ENCODE measurements around the gene MFN2.

MFN2 gene

DNA sequence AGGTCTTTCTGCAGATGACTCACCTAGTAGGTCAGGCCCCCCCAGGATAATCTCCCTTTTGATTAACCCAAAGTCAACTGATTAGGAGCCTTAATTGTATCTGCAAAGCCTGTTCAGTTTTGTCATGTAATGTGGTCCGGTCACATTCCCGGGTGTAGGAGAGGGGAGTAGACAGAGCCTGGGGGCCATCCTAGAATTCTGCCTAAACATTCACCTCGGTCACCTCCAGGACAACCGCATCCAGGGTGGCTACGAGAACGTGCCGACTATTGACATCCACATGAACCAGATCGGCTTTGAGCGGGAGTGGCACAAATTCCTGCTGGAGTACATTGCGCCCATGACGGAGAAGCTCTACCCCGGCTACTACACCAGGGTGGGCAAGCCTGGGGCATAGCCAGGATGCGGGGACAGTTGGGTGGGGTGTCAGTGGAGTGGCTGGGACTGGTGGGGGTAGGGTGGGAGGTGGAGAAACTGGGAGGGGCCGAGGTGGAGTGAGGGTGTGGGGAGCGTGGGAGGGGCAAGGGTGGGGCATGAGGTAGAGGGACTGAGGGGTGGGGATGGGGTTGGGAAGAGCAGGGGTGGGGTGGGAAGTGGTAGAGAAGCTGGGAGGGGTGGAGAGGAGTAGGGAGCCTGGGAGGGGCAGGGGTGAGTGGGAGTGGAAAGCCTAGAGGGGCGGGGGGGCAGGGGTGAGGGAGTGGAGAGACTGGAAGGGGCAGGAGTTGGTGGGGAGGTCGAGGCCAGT, 9.6 kb upstream of the MFN2 start:
- in situ Hi-C loops (cut with HindIII; ENCODE audit: low sequenced_read_pairs) = no loop called here
- no peak for DNase-seq (ENCODE audit: low read depth, low spot score)
- TF ChIP-seq, protein P1, sequence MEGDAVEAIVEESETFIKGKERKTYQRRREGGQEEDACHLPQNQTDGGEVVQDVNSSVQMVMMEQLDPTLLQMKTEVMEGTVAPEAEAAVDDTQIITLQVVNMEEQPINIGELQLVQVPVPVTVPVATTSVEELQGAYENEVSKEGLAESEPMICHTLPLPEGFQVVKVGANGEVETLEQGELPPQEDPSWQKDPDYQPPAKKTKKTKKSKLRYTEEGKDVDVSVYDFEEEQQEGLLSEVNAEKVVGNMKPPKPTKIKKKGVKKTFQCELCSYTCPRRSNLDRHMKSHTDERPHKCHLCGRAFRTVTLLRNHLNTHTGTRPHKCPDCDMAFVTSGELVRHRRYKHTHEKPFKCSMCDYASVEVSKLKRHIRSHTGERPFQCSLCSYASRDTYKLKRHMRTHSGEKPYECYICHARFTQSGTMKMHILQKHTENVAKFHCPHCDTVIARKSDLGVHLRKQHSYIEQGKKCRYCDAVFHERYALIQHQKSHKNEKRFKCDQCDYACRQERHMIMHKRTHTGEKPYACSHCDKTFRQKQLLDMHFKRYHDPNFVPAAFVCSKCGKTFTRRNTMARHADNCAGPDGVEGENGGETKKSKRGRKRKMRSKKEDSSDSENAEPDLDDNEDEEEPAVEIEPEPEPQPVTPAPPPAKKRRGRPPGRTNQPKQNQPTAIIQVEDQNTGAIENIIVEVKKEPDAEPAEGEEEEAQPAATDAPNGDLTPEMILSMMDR (IDR thresholded peaks at IDR 0.05; ENCODE audit: low read depth, low read length) = no peak
- no peak overlapping the region for H3K4me3 ChIP-seq (ENCODE audit: low read depth, low read length)

DNA sequence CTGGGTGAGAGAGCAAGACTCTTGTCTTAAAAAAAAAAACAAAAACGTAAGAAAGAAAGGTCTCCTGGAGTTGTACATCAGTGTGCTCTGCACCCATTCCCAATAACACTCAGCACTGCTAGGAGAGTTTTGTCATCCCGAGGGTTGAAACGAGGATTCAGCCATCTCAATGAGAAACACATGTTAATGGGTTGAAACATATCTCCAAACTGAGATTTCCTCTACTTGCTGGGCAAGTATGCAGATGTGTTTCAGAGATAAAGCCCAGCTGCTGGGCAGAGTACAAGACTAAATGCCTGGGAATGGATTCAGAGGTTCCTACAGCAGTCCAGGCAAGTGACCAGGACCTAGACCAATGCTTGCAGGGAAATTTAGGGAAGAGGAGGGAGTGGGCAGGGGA, 2.6 kb upstream of the MFN2 start:
- H3K4me3 ChIP-seq (ENCODE audit: low read depth, low read length) = no peak overlapping the region
- TF ChIP-seq, protein P1 (IDR thresholded peaks at IDR 0.05; ENCODE audit: low read depth, low read length) = no peak
- in situ Hi-C loops (cut with HindIII; ENCODE audit: low sequenced_read_pairs) = no loop called here
- DNase-seq (ENCODE audit: low read depth, low spot score) = no peak

DNA sequence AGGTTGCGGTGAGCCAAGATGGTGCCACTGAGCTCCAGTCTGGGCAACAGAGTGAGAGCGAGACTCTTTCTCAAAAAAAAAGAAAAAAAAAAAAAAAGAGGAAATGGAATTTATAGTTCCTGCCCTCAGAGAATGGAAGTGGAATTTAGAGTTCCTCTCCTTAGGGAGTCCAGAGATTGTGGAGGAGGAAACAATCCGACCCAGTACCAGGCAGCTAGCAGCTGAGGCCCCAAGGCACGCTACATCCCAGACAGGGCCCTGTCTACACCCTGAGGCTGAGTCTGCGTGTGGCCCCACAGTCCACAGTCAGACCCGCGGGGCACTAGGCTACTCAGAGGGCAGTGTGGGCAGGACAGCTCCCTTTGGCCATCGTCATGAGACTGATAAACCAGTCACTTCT, 1.9 kb upstream of the MFN2 start:
- TF ChIP-seq, protein P1 (IDR thresholded peaks at IDR 0.05; ENCODE audit: low read depth, low read length) = no peak
- in situ Hi-C loops (cut with HindIII; ENCODE audit: low sequenced_read_pairs) = no loop called here
- DNase-seq (ENCODE audit: low read depth, low spot score) = no peak
- H3K4me3 ChIP-seq (ENCODE audit: low read depth, low read length) = no peak overlapping the region

DNA sequence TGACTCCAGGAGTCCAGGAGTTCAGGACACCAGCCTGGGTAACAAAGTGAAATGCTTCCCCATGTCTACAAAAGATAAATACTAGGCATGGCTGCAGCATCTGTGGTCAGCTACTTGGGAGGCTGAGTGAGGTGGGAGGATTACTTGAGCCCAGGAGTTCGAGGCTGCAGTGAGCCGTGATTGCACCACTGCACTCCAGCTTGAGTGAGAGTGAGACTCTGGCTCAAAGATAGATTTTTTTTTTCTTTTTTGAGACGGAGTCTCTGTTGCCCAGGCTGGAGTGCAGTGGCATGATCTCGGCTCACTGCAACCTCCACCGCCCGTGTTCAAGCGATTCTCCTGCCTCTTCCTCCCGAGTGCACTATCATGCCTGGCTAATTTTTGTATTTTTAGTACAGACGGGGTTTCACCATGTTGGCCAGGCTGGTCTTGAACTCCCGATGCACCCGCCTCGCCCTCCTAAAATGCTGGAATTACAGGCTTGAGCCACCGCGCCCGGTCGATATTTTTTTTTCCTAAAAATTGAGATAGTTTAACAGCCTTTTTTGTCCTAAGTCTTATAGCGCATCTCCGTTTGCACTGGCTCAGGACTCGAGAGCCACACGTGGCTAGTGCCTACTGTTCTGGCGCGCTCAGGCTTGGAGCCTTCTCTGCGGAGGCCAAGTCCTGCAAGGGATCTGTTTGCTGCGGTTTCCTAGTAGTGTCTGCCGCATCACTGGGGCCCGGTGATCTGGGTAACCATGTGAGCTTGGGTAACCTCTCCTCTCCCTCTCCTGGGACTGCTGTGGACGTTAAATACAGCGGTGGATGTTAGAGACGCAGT, 1.0 kb upstream of the MFN2 start:
- TF ChIP-seq, protein P1 (IDR thresholded peaks at IDR 0.05; ENCODE audit: low read depth, low read length) = no peak
- in situ Hi-C loops (cut with HindIII; ENCODE audit: low sequenced_read_pairs) = no loop called here
- peak overlapping the region; percentile 97 for H3K4me3 ChIP-seq (ENCODE audit: low read depth, low read length)
- DNase-seq (ENCODE audit: low read depth, low spot score) = no peak

DNA sequence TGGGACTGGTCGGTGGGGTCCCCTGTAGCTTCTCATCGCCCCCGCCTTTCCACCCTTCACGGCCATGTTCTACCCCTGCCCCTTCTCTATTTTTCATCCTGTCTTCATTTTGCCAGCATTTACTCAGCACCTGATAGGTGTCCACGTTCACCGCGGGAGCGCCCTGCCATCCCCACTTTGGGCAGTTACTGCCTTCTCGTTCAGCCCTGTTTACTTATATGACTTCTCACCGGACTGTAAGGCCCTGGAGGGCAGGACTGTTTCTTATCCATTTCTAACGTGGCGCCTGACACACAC, 380 bp downstream of the MFN2 start:
- in situ Hi-C loops (cut with HindIII; ENCODE audit: low sequenced_read_pairs) = no loop called here
- H3K4me3 ChIP-seq (ENCODE audit: low read depth, low read length) = peak overlapping the region; percentile 97
- DNase-seq (ENCODE audit: low read depth, low spot score) = no peak
- TF ChIP-seq, protein P1 (IDR thresholded peaks at IDR 0.05; ENCODE audit: low read depth, low read length) = no peak

DNA sequence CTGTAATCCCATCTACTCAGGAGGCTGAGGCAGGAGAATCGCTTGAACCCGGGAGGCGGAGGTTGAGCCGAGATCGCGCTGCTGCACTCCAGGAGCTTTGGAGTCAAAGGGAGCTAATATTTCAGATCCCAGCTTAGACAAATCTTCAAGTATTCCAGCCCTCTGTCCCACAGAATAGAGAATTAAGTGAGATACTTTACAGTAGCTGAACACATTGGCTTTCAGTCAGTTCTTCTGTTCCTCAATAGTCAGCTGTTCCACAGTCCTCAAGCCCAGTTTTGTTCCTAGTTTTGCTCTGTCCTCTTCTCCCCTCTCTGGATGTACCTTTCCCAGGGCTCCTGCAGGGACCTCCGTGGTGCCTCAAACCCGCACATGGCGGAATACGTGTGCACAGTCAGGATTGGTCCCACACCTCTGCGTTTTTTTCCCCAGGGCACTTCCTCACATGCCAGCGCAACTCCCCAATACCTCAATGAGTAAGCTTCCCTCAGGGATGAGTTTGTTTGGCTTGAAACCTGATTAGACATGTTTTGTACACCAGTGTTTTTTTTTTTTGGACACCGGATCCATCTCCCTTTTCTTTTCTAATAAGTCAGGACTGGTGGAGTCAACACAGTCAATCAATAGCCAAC, 1.2 kb downstream of the MFN2 start:
- no peak overlapping the region for H3K4me3 ChIP-seq (ENCODE audit: low read depth, low read length)

More for the DNA sequence above, 1.2 kb downstream of the MFN2 start:
- in situ Hi-C loops (cut with HindIII; ENCODE audit: low sequenced_read_pairs) = no loop called here
- TF ChIP-seq, protein P1 (IDR thresholded peaks at IDR 0.05; ENCODE audit: low read depth, low read length) = no peak
- no peak for DNase-seq (ENCODE audit: low read depth, low spot score)

Data from astrocyte of the spinal cord (primary cell).